GM21619 (cell line): ENCODE data around the gene CFAP410.

Experiments
- ATAC-seq: cut with Tn5 transposase; IDR thresholded peaks from one replicate; pipeline ENCODE4 v1.9.1; 2021; ENCODE audit not compliant: unreplicated experiment

Gene CFAP410

GRCh38 chr21:44338971-44339910 lies at the start of gene CFAP410:
TSS of gene CFAP410 (minus strand) at chr21:44339390. CDS start at chr21:44339194, 196 bp downstream.
- peak; percentile 79 for ATAC-seq

GRCh38 chr21:44384968-44385367 lies 45.8 kb upstream of the CFAP410 start:
- no peak for ATAC-seq

- no peak for ATAC-seq
These were observed 44.0 kb upstream of the CFAP410 start for GRCh38 chr21:44383216-44383615.

GRCh38 chr21:44382536-44382935 lies 43.3 kb upstream of the CFAP410 start:
- ATAC-seq = no peak

GRCh38 chr21:44381874-44382273 lies 42.7 kb upstream of the CFAP410 start:
- no peak for ATAC-seq

- no peak for ATAC-seq
These were observed 41.7 kb upstream of the CFAP410 start for GRCh38 chr21:44380876-44381275.

- ATAC-seq = no peak
These were observed 41.0 kb upstream of the CFAP410 start for GRCh38 chr21:44379991-44380865.

- no peak for ATAC-seq
These were observed 40.3 kb upstream of the CFAP410 start for GRCh38 chr21:44379515-44379848.

- no peak for ATAC-seq
These were observed 39.7 kb upstream of the CFAP410 start for GRCh38 chr21:44378646-44379514.

- ATAC-seq = no peak
These were observed 38.9 kb upstream of the CFAP410 start for GRCh38 chr21:44377922-44378645.

GRCh38 chr21:44377201-44377921 lies 38.2 kb upstream of the CFAP410 start:
- no peak for ATAC-seq

- no peak for ATAC-seq
These were observed 37.4 kb upstream of the CFAP410 start for GRCh38 chr21:44376606-44377005.

GRCh38 chr21:44375761-44376241 lies 36.6 kb upstream of the CFAP410 start:
- no peak for ATAC-seq

- no peak for ATAC-seq
These were observed 36.1 kb upstream of the CFAP410 start for GRCh38 chr21:44375281-44375651.

- no peak for ATAC-seq
These were observed 35.6 kb upstream of the CFAP410 start for GRCh38 chr21:44374601-44375280.

GRCh38 chr21:44372616-44373015 lies 33.4 kb upstream of the CFAP410 start:
- ATAC-seq = no peak

- ATAC-seq = no peak
These were observed 32.4 kb upstream of the CFAP410 start for GRCh38 chr21:44371596-44371995.

- no peak for ATAC-seq
These were observed 31.7 kb upstream of the CFAP410 start for GRCh38 chr21:44370786-44371410.
